ENCODE data around the gene GTF2H2C_2.
"Not testable (repeated sequence)": the region's sequence is repeated elsewhere in the genome, so short reads cannot be mapped to it uniquely, and the experiment has no call there.

GTF2H2C_2 gene

GRCh38 chr5:70415117-70415516 is at the start of gene GTF2H2C_2:
TSS of gene GTF2H2C_2 (plus strand) at chr5:70415368.
- H3K4me3 ChIP-seq (ENCODE audit: low read depth, low read length); DNase-seq (ENCODE audit: low read depth, low spot score); in situ Hi-C loops (cut with HindIII; ENCODE audit: low sequenced_read_pairs): not testable (repeated sequence)

GRCh38 chr5:70400984-70401686 is 14.0 kb upstream of the GTF2H2C_2 start:
- in situ Hi-C loops (cut with HindIII; ENCODE audit: low sequenced_read_pairs), result not testable (repeated sequence)
- DNase-seq (ENCODE audit: low read depth, low spot score), result peak; percentile 46
- H3K4me3 ChIP-seq (ENCODE audit: low read depth, low read length), result peak overlapping the region; percentile 32

- in situ Hi-C loops (cut with HindIII; ENCODE audit: low sequenced_read_pairs); DNase-seq (ENCODE audit: low read depth, low spot score): not testable (repeated sequence)
These were observed 6.2 kb downstream of the GTF2H2C_2 start for GRCh38 chr5:70421322-70421721.

GRCh38 chr5:70423215-70423614 is 8.0 kb downstream of the GTF2H2C_2 start:
- in situ Hi-C loops (cut with HindIII; ENCODE audit: low sequenced_read_pairs); H3K4me3 ChIP-seq (ENCODE audit: low read depth, low read length): not testable (repeated sequence)

More at GRCh38 chr5:70421322-70421721, 6.2 kb downstream of the GTF2H2C_2 start:
- H3K4me3 ChIP-seq (ENCODE audit: low read depth, low read length), result not testable (repeated sequence)

GRCh38 chr5:70438518-70438917 is 23.4 kb downstream of the GTF2H2C_2 start:
- H3K4me3 ChIP-seq (ENCODE audit: low read depth, low read length); in situ Hi-C loops (cut with HindIII; ENCODE audit: low sequenced_read_pairs): not testable (repeated sequence)

More at GRCh38 chr5:70423215-70423614, 8.0 kb downstream of the GTF2H2C_2 start:
- DNase-seq (ENCODE audit: low read depth, low spot score), result not testable (repeated sequence)

GRCh38 chr5:70449565-70449964 is 34.4 kb downstream of the GTF2H2C_2 start:
- H3K4me3 ChIP-seq (ENCODE audit: low read depth, low read length); in situ Hi-C loops (cut with HindIII; ENCODE audit: low sequenced_read_pairs); DNase-seq (ENCODE audit: low read depth, low spot score): not testable (repeated sequence)

More at GRCh38 chr5:70438518-70438917, 23.4 kb downstream of the GTF2H2C_2 start:
- DNase-seq (ENCODE audit: low read depth, low spot score), result not testable (repeated sequence)

GRCh38 chr5:70451249-70451984 is 36.2 kb downstream of the GTF2H2C_2 start:
- DNase-seq (ENCODE audit: low read depth, low spot score); H3K4me3 ChIP-seq (ENCODE audit: low read depth, low read length); in situ Hi-C loops (cut with HindIII; ENCODE audit: low sequenced_read_pairs): not testable (repeated sequence)

- DNase-seq (ENCODE audit: low read depth, low spot score); in situ Hi-C loops (cut with HindIII; ENCODE audit: low sequenced_read_pairs); H3K4me3 ChIP-seq (ENCODE audit: low read depth, low read length): not testable (repeated sequence)
These were observed 41.9 kb downstream of the GTF2H2C_2 start for GRCh38 chr5:70457093-70457492.

GRCh38 chr5:70459188-70459587 is 44.0 kb downstream of the GTF2H2C_2 start:
- H3K4me3 ChIP-seq (ENCODE audit: low read depth, low read length); DNase-seq (ENCODE audit: low read depth, low spot score); in situ Hi-C loops (cut with HindIII; ENCODE audit: low sequenced_read_pairs): not testable (repeated sequence)

- H3K4me3 ChIP-seq (ENCODE audit: low read depth, low read length); in situ Hi-C loops (cut with HindIII; ENCODE audit: low sequenced_read_pairs); DNase-seq (ENCODE audit: low read depth, low spot score): not testable (repeated sequence)
These were observed 46.8 kb downstream of the GTF2H2C_2 start for GRCh38 chr5:70461984-70462383.

GRCh38 chr5:70464019-70464637 is 49.0 kb downstream of the GTF2H2C_2 start:
- in situ Hi-C loops (cut with HindIII; ENCODE audit: low sequenced_read_pairs); H3K4me3 ChIP-seq (ENCODE audit: low read depth, low read length); DNase-seq (ENCODE audit: low read depth, low spot score): not testable (repeated sequence)

GRCh38 chr5:70469926-70470509 is 54.9 kb downstream of the GTF2H2C_2 start:
- H3K4me3 ChIP-seq (ENCODE audit: low read depth, low read length); DNase-seq (ENCODE audit: low read depth, low spot score); in situ Hi-C loops (cut with HindIII; ENCODE audit: low sequenced_read_pairs): not testable (repeated sequence)

All from astrocyte of the spinal cord (primary cell).